ENCODE data around the gene CDH26.

Gene CDH26

GRCh38 chr20:59985864-59986263 is 27.6 kb downstream of the CDH26 start:
- Histone ChIP-seq H3K27me3 (ENCODE audit: insufficient read depth, poor library complexity, severe bottlenecking) (no peaks in the 10 kb centered on the region), H3K27ac (replicated peaks) (peak overlapping the region; percentile 77; the same call in 1 of the 2 replicates), H3K4me3 (replicated peaks; ENCODE audit: insufficient read depth, low read length) (no peak overlapping the region)
- TF ChIP-seq POLR2AphosphoS5 (IDR thresholded peaks at IDR 0.05; ENCODE audit: low read depth) (no peak), GABPA (IDR thresholded peaks at IDR 0.05; ENCODE audit: low read depth) (no peak), SPI1 (IDR thresholded peaks at IDR 0.05; ENCODE audit: borderline replicate concordance, low read depth) (no peak), CTCF (IDR thresholded peaks at IDR 0.05; ENCODE audit: insufficient read depth, low read length) (no peak)
- TF ChIP-seq, protein P1, sequence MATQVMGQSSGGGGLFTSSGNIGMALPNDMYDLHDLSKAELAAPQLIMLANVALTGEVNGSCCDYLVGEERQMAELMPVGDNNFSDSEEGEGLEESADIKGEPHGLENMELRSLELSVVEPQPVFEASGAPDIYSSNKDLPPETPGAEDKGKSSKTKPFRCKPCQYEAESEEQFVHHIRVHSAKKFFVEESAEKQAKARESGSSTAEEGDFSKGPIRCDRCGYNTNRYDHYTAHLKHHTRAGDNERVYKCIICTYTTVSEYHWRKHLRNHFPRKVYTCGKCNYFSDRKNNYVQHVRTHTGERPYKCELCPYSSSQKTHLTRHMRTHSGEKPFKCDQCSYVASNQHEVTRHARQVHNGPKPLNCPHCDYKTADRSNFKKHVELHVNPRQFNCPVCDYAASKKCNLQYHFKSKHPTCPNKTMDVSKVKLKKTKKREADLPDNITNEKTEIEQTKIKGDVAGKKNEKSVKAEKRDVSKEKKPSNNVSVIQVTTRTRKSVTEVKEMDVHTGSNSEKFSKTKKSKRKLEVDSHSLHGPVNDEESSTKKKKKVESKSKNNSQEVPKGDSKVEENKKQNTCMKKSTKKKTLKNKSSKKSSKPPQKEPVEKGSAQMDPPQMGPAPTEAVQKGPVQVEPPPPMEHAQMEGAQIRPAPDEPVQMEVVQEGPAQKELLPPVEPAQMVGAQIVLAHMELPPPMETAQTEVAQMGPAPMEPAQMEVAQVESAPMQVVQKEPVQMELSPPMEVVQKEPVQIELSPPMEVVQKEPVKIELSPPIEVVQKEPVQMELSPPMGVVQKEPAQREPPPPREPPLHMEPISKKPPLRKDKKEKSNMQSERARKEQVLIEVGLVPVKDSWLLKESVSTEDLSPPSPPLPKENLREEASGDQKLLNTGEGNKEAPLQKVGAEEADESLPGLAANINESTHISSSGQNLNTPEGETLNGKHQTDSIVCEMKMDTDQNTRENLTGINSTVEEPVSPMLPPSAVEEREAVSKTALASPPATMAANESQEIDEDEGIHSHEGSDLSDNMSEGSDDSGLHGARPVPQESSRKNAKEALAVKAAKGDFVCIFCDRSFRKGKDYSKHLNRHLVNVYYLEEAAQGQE (IDR thresholded peaks at IDR 0.05; ENCODE audit: insufficient replicate concordance, low read depth), result no peak
- peak in 1 of 2 experiments; percentile 60 for DNase-seq (ENCODE audit: low read depth in 1 of 2, low spot score in 1 of 2)

DNA sequence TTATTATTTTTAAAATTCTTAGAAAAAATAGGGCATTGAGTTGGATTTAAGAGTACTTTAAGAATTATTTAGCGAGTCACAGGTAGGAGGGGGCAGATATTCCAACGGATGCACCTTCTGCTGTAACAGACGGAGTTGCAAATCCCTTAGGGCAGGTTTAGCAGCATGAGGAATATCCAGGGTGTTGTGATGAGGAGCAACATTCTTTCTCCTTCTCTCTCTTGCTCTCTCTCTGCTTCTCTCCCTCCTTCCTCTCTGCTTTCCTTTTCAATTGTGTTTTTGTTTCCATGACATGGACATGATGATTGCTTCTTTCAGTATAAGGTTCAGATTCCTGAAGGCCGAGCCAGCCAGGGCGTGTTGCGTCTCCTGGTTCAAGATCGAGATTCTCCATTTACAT is 28.9 kb downstream of the CDH26 start:
- no peak overlapping the region for H3K4me3 ChIP-seq (replicated peaks; ENCODE audit: insufficient read depth, low read length)
- no peak for DNase-seq (ENCODE audit: low read depth in 1 of 2, low spot score in 1 of 2)
- H3K27me3 ChIP-seq (ENCODE audit: insufficient read depth, poor library complexity, severe bottlenecking), result no peaks in the 10 kb centered on the region
- no peak for TF ChIP-seq CTCF (IDR thresholded peaks at IDR 0.05; ENCODE audit: insufficient read depth, low read length)
- TF ChIP-seq GABPA (IDR thresholded peaks at IDR 0.05; ENCODE audit: low read depth), result no peak
- TF ChIP-seq SPI1 (IDR thresholded peaks at IDR 0.05; ENCODE audit: borderline replicate concordance, low read depth), result no peak
- TF ChIP-seq POLR2AphosphoS5 (IDR thresholded peaks at IDR 0.05; ENCODE audit: low read depth), result no peak
- TF ChIP-seq, protein P1 (IDR thresholded peaks at IDR 0.05; ENCODE audit: insufficient replicate concordance, low read depth), result no peak
- H3K27ac ChIP-seq (replicated peaks), result no peak overlapping the region

GRCh38 chr20:59988141-59988540 is 29.9 kb downstream of the CDH26 start:
- H3K27ac ChIP-seq (replicated peaks), result no peak overlapping the region
- TF ChIP-seq POLR2AphosphoS5 (IDR thresholded peaks at IDR 0.05; ENCODE audit: low read depth) (no peak), GABPA (IDR thresholded peaks at IDR 0.05; ENCODE audit: low read depth) (no peak), CTCF (IDR thresholded peaks at IDR 0.05; ENCODE audit: insufficient read depth, low read length) (no peak), SPI1 (IDR thresholded peaks at IDR 0.05; ENCODE audit: borderline replicate concordance, low read depth) (no peak)
- TF ChIP-seq, protein P1 (IDR thresholded peaks at IDR 0.05; ENCODE audit: insufficient replicate concordance, low read depth), result no peak
- no peak for DNase-seq (ENCODE audit: low read depth in 1 of 2, low spot score in 1 of 2)
- no peak overlapping the region for H3K4me3 ChIP-seq (replicated peaks; ENCODE audit: insufficient read depth, low read length)
- no peaks in the 10 kb centered on the region for H3K27me3 ChIP-seq (ENCODE audit: insufficient read depth, poor library complexity, severe bottlenecking)
